Limb (tissue), 2 donors: ENCODE measurements around the gene TMEM43.
A peak's percentile ranks its signal among the peaks of the same experiment; 100 is the strongest.

Experiments used
- DNase-seq, 2 donors: peaks; one replicate each; pipeline ENCODE4 v3.0.0-alpha.2; 2016; ENCODE audit errors: extremely low spot score in 2 of 2

TMEM43 gene

DNA sequence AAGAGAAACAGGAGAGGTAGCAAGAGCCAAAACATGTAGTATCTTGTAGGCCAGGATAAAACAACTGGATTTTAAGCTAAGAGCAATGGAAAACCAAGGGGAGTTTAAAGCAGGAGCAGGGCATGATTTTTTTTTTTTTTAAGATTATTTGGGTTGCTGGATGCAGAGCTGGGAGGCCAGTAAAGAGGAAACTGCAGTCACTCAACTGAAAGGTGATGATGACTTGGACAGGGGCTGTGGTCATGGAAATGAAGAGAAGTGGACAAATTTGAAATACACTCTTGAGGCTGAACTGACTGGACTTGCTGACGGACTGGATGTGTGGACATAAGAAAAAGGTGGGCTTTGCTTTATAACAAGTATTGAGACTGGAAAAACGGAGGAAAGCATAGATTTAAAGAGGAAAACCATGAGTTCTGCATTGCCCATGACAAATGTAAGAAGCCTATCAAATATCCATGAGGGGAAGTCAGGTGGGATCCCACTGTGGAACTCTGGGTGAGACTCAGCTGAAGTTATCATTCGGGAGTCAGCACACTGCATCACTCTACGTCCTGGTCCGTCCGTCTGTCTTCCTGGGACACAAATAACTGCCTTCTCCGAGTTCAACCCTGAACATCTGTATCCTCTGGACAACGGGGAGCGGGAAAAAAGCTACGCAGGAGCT lies 52.9 kb downstream of the TMEM43 start:
- DNase-seq, result peak in 1 of 2 donors; percentile 13

DNA sequence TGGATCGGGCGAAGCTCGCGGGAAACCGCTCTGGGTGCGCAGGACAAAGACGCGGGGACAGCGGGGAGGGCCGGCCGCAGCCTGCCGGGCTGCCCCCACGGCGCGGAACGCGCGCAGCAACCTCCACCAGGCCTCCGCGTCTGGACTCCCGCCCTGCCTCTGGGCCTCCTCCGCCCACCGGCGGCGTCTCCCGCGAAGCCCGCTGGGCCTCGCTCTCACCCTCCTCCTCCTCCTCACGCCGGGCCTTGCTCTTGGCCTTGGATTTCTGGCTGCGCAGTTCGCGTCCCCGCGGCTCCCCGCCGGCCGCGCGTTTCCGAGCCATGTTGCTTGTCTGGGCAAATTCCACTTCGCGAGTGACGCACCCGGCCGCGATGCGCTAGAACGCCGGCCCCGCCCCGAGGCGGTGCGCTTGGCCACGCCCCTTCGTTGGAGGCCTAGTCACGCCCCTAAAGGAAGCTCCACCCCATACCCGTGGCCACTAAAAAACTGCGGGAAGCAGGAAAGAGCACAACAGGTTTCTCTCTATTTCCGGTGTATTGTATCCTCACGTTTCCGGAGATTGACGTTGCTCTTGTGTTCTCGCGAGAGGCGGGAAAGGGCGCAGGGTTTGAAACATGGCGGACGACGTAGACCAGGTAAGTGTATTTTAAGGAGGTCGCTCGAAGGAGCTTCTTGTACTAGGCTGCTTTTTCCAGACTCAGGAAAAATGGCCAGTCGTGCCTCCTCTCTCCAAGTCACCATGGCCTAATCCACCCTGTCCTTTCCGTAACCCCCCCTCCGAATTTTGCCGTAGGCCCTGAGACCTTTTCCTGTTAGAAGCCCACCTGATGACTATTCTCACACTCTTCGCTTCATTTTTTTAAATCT lies 53.6 kb downstream of the TMEM43 start, which contains the start of the genes LSM3 and XPC:
LSM3 (plus strand) TSS at position 571 of the 867 bp plus-strand sequence; CDS start at position 615, 44 bp downstream.
XPC (minus strand) TSS at position 355 of the 867 bp plus-strand sequence; CDS start at position 322, 33 bp downstream.
- DNase-seq, result peak; percentile 98 to 99

DNA sequence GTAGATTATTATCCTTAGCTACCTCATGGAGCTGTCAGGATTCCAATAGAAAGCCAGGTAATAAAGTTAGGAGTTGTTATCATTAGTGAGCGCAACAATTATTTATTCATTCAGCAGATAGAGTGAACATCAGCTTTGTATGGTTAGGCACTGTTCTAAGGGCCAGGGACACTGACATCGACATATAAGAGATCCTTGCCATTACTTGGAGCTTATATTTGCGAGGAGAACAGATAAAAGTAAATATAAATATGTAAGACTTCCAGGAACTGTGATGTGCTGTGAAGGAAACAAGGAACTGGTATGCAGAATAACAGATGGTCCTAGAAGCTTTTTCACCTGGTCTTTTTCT lies 54.2 kb downstream of the TMEM43 start:
- no peak for DNase-seq

DNA sequence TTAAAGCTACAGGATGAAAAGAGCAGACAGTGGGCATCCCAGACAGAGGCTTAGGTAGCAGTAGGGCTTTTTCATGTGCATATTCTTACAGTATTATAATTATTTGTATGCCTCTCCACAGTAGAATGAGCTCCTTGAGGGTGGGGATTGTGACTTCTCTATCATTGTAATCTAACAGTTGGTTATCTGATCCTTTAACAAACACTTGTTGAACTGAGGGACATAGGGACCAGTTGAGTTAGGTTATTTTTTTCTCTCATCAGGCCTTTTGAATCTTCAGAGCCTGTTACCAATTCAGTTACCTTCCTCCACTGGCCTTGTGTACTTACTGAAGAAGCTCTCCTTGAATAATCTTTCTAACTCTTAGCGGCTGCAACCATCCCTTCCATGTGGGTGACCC lies 54.9 kb downstream of the TMEM43 start:
- DNase-seq, result no peak

DNA sequence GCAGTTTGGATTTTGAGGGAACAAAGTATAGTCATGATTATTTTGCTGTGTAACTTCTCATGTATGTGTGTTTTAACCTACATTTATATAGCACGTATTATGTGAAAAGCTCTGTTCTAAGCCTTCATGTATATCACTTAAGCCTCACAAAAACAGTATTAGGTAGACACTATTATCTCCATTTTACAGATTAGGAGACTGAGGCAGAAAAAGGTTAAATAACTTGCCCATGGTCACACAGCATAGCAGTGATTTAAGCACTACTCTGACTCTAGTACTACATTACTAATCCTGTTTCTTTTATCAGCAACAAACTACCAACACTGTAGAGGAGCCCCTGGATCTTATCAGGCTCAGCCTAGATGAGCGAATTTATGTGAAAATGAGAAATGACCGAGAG lies 56.4 kb downstream of the TMEM43 start:
- no peak for DNase-seq

DNA sequence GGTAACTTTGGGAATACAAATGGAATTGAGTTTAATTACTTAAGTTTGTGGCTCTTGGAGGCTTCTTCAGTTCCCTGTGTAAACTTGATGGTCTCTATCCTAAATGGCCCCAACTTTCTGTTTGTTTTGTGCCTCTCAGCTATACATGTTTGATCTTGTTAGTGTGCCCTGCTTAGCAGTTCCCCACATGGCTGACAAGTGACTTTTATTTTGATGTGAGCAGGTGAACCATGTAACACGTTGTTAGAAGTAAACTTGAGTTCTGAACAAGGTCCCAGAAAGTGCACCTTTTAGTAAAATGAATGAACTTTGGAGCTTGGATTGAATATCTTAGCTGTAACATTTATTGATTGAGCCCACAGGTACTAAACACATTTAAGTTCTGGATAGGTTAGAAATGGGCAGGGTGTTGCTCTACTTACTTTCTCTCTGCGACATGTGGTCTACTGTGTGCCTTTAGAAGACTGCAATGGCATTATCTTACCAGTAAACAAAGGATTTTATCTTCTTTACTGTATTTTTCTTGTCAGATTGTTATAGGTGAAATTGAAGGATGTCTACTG lies 58.2 kb downstream of the TMEM43 start:
- no peak for DNase-seq

DNA sequence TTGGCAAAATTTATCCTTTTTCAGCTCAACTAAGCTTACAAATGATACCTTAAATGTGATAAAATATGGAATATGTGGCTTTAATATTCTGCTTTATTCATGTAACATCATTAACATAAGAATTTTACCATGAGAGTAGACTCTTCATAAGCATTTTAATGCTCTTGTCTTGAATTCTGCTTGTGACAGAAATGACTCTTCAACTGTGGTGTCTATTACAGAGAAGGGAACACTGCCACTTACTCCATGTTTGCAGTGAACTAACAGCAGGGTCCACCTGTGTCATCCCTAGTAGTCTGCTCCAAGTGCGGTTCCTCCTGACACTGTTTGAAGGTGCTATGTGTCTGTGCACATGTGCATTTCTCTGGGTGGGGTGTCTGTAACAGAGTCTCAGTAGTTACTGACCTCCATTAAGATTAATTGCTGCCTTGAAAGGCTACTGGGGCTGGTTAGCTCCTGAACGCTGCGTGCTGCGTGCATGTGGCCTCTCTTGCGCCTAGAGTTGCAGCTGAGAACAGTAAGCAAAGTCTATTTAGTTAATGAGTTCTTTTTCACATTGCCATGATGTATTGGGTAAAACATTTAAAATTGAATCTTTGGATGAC lies 62.1 kb downstream of the TMEM43 start:
- DNase-seq, result no peak

DNA sequence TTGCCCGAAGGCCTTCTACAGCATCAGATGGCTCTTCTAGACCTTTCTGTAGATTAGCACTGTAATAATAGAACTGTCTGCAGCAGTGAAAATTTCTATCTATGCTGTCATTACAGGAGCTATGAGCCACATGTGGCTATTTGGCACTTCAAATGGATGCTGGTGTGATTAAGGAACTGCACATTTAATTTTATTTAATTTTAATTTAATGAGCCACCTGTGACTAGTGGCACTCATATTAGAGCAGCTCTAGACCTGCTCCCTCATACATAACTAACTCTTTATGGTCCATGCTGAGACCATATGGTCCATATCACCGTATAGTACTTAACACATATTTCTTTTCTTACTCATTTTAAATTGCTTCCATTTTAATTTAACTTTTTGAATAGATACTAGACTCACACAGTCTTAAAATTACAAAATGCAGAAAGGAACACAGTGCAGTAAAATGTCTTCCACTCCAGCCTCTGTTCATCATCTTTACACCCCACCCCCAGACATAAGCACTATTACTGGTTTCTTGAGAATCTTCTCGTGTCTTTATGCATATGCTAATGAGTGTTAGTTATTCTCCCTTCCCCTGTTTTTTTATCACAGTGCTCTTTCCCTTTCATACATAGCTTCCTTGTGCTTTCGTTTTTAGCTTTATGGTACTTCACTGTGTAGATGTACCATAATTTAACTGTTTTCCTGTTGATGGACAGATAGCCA lies 63.3 kb downstream of the TMEM43 start:
- DNase-seq, result no peak
